CD14-positive monocyte (primary cell): ENCODE data around the gene IL13. TPM values are rescaled to one million over a fixed set of nuclear protein-coding genes. Genes with fewer than 3 reads are reported as not detected.

Experiments
- DNase-seq, 3 donors: peaks; one replicate each; pipeline ENCODE4 v3.0.0-alpha.2; 2011 to 2022
- H2AFZ ChIP-seq: 2 replicates; pipeline ENCODE4 v1.6.0; 2012; ENCODE audit warnings: mild to moderate bottlenecking, low read depth, low read length, inconsistent platforms; ENCODE audit not compliant: insufficient read depth, poor library complexity, severe bottlenecking
- H3K27ac ChIP-seq, 2 donors: 1 replicate in 1 of 2; 2 replicates in 1 of 2; pipeline ENCODE4 v1.5.1; 2012 to 2013; ENCODE audit warnings: low read length in 2 of 2, control low read depth in 1 of 2, inconsistent platforms in 1 of 2, low read depth in 1 of 2, mild to moderate bottlenecking in 1 of 2
- H3K27me3 ChIP-seq, 2 donors: one replicate each; pipeline versions ENCODE4 v1.6.0 to v1.6.1; 2011 to 2013; ENCODE audit warnings: low read length in 2 of 2; ENCODE audit not compliant: control insufficient read depth in 2 of 2, insufficient read depth in 2 of 2
- H3K36me3 ChIP-seq, 2 donors: replicated peaks in 1 of 2; 1 replicate in 1 of 2; 2 replicates in 1 of 2; pipeline versions ENCODE4 v1.5.1 to v1.6.1; 2012 to 2013; ENCODE audit warnings: low read length in 2 of 2, control low read depth in 1 of 2, inconsistent platforms in 1 of 2, mild to moderate bottlenecking in 1 of 2; ENCODE audit not compliant: insufficient read depth in 2 of 2, control insufficient read depth in 1 of 2
- H3K4me1 ChIP-seq, 2 donors: 1 replicate in 1 of 2; 2 replicates in 1 of 2; pipeline versions ENCODE4 v1.5.1 to v1.6.1; 2012 to 2013; ENCODE audit warnings: low read length in 2 of 2, control low read depth in 1 of 2, inconsistent platforms in 1 of 2, mild to moderate bottlenecking in 1 of 2, moderate library complexity in 1 of 2; ENCODE audit not compliant: insufficient read depth in 2 of 2, control insufficient read depth in 1 of 2
- H3K4me2 ChIP-seq: replicated peaks from 2 replicates; pipeline ENCODE3; 2012; ENCODE audit warnings: low read length, moderate library complexity, mild to moderate bottlenecking; ENCODE audit not compliant: poor library complexity, severe bottlenecking; ENCODE audit errors: extremely low read depth
- H3K4me3 ChIP-seq, 3 experiments: fragments of 200-600 bp in 1 of 3; sonication (generic) in 1 of 3; replicated peaks in 1 of 3; 1 replicate in 2 of 3; 2 replicates in 1 of 3; pipeline ENCODE4 v1.5.1; 2011 to 2013; ENCODE audit warnings: low read length in 3 of 3, mild to moderate bottlenecking in 3 of 3, control low read depth in 2 of 3, low read depth in 2 of 3, inconsistent platforms in 1 of 3, moderate library complexity in 1 of 3
- H3K79me2 ChIP-seq: 2 replicates; pipeline ENCODE4 v1.6.0; 2012; ENCODE audit warnings: mild to moderate bottlenecking, control low read depth, inconsistent platforms, low read length, moderate library complexity; ENCODE audit not compliant: insufficient read depth
- H3K9ac ChIP-seq: 2 replicates; pipeline ENCODE4 v1.6.0; 2017; ENCODE audit warnings: low read length, mild to moderate bottlenecking; ENCODE audit not compliant: insufficient read depth, poor library complexity, severe bottlenecking
- H3K9me3 ChIP-seq, 2 donors: replicated peaks in 1 of 2; 1 replicate in 1 of 2; 2 replicates in 1 of 2; pipeline versions ENCODE4 v1.5.1 to v1.6.1; 2012 to 2013; ENCODE audit warnings: low read length in 2 of 2, control low read depth in 1 of 2; ENCODE audit not compliant: control insufficient read depth in 1 of 2, insufficient read depth in 1 of 2
- H4K20me1 ChIP-seq: 2 replicates; pipeline ENCODE4 v1.6.0; 2012; ENCODE audit warnings: mild to moderate bottlenecking, low read length, control low read depth, moderate library complexity; ENCODE audit not compliant: insufficient read depth
- H3K27ac Mint-ChIP-seq, 7 donors: one replicate each; pipeline ENCODE4 v1.8.0; 2020; ENCODE audit warnings: mild to moderate bottlenecking in 7 of 7, mixed read lengths in 7 of 7, moderate library complexity in 6 of 7, inconsistent platforms in 2 of 7
- H3K27me3 Mint-ChIP-seq, 3 donors: one replicate each; pipeline ENCODE4 v1.8.0; 2021 to 2022; ENCODE audit warnings: low read depth in 3 of 3, mild to moderate bottlenecking in 3 of 3, mixed read lengths in 3 of 3, moderate library complexity in 3 of 3, inconsistent platforms in 1 of 3
- H3K36me3 Mint-ChIP-seq, 2 donors: one replicate each; pipeline ENCODE4 v1.8.0; 2020; ENCODE audit warnings: mixed read lengths in 2 of 2, inconsistent platforms in 1 of 2, mild to moderate bottlenecking in 1 of 2
- H3K4me1 Mint-ChIP-seq: one replicate; pipeline ENCODE4 v1.8.0; 2020; ENCODE audit warnings: mild to moderate bottlenecking, mixed read lengths
- H3K4me3 Mint-ChIP-seq, 2 donors: one replicate each; pipeline ENCODE4 v1.8.0; 2020; ENCODE audit warnings: mild to moderate bottlenecking in 2 of 2, mixed read lengths in 2 of 2, moderate library complexity in 1 of 2
- H3K9me3 Mint-ChIP-seq, 7 donors: one replicate each; pipeline ENCODE4 v1.8.0; 2020 to 2022; ENCODE audit warnings: mixed read lengths in 7 of 7, mild to moderate bottlenecking in 6 of 7, moderate library complexity in 6 of 7, inconsistent platforms in 2 of 7
- CTCF ChIP-seq: fragments of 200-600 bp; IDR thresholded peaks from one replicate; pipeline ENCODE4 v1.8.0; 2022; ENCODE audit warnings: antibody characterized with exemption, mild to moderate bottlenecking
- WGBS: methylation state at CpG from one replicate; pipeline ENCODE4 v1.1.5; 2013; ENCODE audit warnings: missing lambda C conversion rate; ENCODE audit not compliant: insufficient coverage; 5-methylcytosine and 5-hydroxymethylcytosine counted together
- intact Hi-C, 2 donors: fragments of 100-400 bp; cut with micrococcal nuclease; formaldehyde crosslinking; loops; one replicate each; pipeline versions ENCODE4 v1.15.0 to v1.15.1; 2023
- polyA plus RNA-seq, 3 donors: library from polyadenylated mRNA; depleted of rRNA in 1 of 3; unstranded in 2 of 3; stranded (reverse) in 1 of 3; fragments of 300-500 nt in 2 of 3; fragments of >200 nt in 1 of 3; fragmentation: Illumina TruSeq in 2 of 3; gene quantifications; 1 replicate in 2 of 3; 2 replicates in 1 of 3; pipeline ENCODE4 v1.2.3, GENCODE V29; 2012 to 2021

The IL13 gene
- polyA plus RNA-seq, 3 donors: not detected

- no peak overlapping the region for H3K4me2 ChIP-seq
- Mint-ChIP-seq H3K9me3 (peaks cover 0 to 1% (median 0%) of the 10 kb centered on the region in 7 donors), H3K27me3 (peaks cover 0 to 4% (median 2%) of the 10 kb centered on the region in 3 donors), H3K36me3 (no peaks in the 10 kb centered on the region), H3K27ac (no peak overlapping the region), H3K4me1 (no peaks in the 10 kb centered on the region), H3K4me3 (no peak overlapping the region)
- no peak overlapping the region for H3K4me3 ChIP-seq
- H3K27me3 ChIP-seq: no peaks in the 10 kb centered on the region
- H2AFZ ChIP-seq: no peak overlapping the region
- H3K27ac ChIP-seq: no peak overlapping the region
- no peaks in the 10 kb centered on the region for H3K36me3 ChIP-seq
- WGBS: 97% methylated on average over 9 of the region's 11 CpGs
- DNase-seq: no peak
- no peaks in the 10 kb centered on the region for H4K20me1 ChIP-seq
- H3K9me3 ChIP-seq: no peaks in the 10 kb centered on the region
- H3K4me1 ChIP-seq: no peaks in the 10 kb centered on the region
- intact Hi-C loops: no loop called here
- H3K79me2 ChIP-seq: no peaks in the 10 kb centered on the region
- TF ChIP-seq CTCF: no peak
- no peak overlapping the region for H3K9ac ChIP-seq
Observed at GRCh38 chr5:132675936-132676689, 18.1 kb downstream of the IL13 start.

- Mint-ChIP-seq H3K27ac (no peak overlapping the region), H3K36me3 (no peaks in the 10 kb centered on the region), H3K27me3 (peaks cover 0 to 4% (median 2%) of the 10 kb centered on the region in 3 donors), H3K4me3 (no peak overlapping the region), H3K9me3 (peaks cover 0 to 1% (median 0%) of the 10 kb centered on the region in 7 donors), H3K4me1 (no peaks in the 10 kb centered on the region)
- Histone ChIP-seq H3K27ac (no peak overlapping the region), H3K4me3 (no peak overlapping the region), H3K36me3 (no peaks in the 10 kb centered on the region), H4K20me1 (no peaks in the 10 kb centered on the region), H2AFZ (no peak overlapping the region), H3K4me2 (no peak overlapping the region), H3K9ac (no peak overlapping the region), H3K79me2 (no peaks in the 10 kb centered on the region), H3K9me3 (no peaks in the 10 kb centered on the region), H3K27me3 (no peaks in the 10 kb centered on the region), H3K4me1 (no peaks in the 10 kb centered on the region)
- no peak for TF ChIP-seq CTCF
- no peak for DNase-seq
- intact Hi-C loops: no loop called here
- WGBS: 57% methylated on average over 3 of the region's 7 CpGs
Observed at GRCh38 chr5:132677191-132677590, 19.2 kb downstream of the IL13 start.
